Stimulated activated CD4-positive, alpha-beta T cell treated with anti-CD3 and anti-CD28 coated beads, Interleukin-15, amount 100 ng/mL, for 48 hours (primary cell): Measurements from ENCODE around the gene ST8SIA2.
"Not testable (repeated sequence)": the region's sequence is repeated elsewhere in the genome, so short reads cannot be mapped to it uniquely, and the experiment has no call there.

Experiments
- DNase-seq, 2 donors: peaks; one replicate each; pipeline ENCODE4 v3.0.0-alpha.2; 2020; ENCODE audit warnings: low read depth in 2 of 2

ST8SIA2 gene

GRCh38 chr15:92435145-92435544 lies 41.5 kb downstream of the ST8SIA2 start:
- DNase-seq, result no peak

GRCh38 chr15:92438471-92438870 lies 44.8 kb downstream of the ST8SIA2 start:
- no peak for DNase-seq

DNA sequence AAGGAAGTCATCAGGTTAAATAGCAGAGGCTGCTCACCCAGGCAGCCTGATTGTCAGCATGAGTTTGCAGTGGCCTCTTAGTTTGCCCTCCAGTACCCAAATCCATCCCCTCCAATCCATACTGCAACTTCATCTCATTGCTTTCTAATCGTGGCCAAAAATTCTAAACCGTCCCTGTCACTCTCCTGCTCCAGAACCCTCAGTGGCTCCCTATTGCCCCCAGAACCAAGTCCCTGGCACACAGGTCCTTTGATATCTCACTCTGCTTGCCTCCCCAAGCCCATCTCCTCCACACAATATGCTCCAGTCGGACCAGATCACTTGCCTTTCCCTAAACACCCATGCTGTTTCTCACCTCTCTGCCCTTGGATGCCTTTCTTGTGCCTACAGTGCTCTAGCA lies 49.7 kb downstream of the ST8SIA2 start:
- no peak for DNase-seq

GRCh38 chr15:92444631-92445030 lies 51.0 kb downstream of the ST8SIA2 start:
- DNase-seq, result no peak

- DNase-seq, result no peak
Measured at GRCh38 chr15:92448370-92448769, 54.7 kb downstream of the ST8SIA2 start.

DNA sequence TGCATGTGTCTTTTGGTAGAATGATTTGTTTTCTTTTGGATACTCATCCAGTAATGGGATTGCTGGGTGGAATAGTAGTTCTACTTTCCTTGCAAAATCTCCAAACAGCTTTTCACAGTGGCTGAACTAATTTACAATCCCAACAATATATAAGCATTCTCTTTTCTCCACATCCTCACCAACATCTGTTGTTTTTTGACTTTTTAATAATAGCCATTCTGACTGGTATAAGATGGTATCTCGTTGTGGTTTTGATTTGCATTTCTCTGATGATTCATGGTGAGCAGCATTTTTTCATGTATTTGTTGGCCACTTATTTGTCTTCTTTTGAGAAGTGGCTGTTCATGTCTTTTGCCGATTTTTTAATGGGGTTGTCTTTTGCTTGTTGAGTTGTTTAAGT lies 55.8 kb downstream of the ST8SIA2 start:
- DNase-seq, result no peak

DNA sequence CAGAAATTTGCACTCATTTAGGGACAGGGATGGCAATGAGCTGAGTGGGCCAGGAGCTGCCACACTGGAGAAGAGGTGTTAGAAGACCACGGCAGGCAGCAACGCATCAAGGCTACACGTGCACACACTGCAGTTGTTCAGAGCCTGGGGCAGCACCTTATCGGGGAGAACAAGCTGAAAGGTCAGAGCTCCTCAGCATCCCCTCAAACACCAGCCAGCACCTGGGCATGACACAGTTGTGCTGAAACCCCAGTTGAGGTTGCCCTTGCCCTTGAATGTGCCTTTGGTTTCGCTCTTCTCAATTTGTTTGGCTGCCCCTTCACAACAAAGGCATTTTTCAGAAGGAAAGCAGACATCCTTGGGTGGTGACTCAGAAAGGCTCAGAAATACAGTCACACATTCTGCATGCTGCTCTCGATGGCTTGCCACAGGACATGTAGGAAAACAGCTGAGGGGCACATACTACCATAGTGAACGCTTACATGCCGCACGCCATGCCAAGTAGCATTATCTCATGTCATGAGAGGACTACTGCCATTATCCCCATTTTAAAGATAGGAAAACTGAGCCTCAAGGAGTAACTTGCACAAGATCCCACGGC lies 57.6 kb downstream of the ST8SIA2 start:
- DNase-seq, result no peak

DNA sequence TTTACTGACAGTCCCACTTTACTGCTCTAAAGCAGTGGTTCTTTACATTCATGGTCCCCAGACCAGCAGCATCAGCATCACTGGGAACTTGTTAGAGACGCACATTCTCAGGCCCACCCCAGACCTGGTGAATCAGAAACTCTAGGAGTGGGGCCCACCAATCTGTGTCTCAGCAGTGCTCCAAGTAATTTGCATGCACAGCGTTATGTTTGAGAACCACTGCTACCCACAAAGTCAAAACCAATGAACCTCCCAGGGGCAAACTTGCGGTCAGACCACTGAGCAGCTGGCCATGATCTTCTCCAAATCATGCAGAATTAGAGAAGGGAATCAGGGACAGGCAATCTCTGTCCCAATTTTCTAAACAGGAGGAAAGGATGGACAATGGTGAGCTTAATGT lies 58.5 kb downstream of the ST8SIA2 start:
- DNase-seq, result no peak

DNA sequence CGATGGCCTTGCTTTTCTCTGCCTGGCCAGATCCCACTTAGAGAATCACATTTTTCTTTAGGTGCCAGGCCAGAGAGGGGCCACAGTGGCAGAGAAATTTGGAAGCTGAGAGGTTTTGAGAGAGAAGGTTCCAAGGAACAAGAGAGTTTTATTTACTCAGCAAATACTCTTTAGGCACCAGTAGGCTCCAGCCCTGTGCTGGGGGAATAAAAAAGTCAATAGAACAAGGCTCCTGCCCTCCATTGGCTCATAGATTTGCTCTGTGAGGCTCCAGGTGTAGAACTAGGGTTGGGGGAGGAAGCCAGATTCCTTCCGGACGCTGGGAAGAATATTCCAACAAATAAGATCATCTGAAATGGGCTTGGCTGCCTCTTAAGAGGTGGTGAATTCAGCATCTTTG lies 59.9 kb downstream of the ST8SIA2 start:
- no peak for DNase-seq

GRCh38 chr15:92454555-92455105 lies 60.9 kb downstream of the ST8SIA2 start:
- DNase-seq, result no peak

GRCh38 chr15:92455271-92455670 lies 61.6 kb downstream of the ST8SIA2 start:
- no peak for DNase-seq

- DNase-seq, result no peak
Measured at GRCh38 chr15:92457471-92458041, 63.9 kb downstream of the ST8SIA2 start.

DNA sequence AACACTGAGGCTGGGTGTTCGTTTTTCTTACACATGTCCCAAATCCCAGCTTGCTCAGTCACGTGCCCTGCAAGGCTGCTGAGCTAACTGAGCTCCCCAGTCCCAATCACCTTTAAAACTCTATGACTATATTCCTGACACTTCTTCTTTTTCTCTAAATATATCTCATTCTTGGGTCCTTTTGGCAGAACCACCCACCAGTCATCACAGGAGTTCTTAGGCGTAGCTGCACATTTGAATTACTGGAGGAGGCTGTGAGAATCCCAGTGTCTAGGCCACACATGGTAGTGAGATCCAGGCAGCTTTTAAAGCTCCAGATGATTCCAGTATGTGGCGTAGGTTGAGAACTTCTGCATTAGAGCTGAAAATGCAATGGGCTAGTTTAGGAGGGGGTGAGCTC lies 66.3 kb downstream of the ST8SIA2 start:
- no peak for DNase-seq

- no peak for DNase-seq
Measured at GRCh38 chr15:92462424-92463125, 68.9 kb downstream of the ST8SIA2 start.

GRCh38 chr15:92463352-92463751 lies 69.7 kb downstream of the ST8SIA2 start:
- no peak for DNase-seq

DNA sequence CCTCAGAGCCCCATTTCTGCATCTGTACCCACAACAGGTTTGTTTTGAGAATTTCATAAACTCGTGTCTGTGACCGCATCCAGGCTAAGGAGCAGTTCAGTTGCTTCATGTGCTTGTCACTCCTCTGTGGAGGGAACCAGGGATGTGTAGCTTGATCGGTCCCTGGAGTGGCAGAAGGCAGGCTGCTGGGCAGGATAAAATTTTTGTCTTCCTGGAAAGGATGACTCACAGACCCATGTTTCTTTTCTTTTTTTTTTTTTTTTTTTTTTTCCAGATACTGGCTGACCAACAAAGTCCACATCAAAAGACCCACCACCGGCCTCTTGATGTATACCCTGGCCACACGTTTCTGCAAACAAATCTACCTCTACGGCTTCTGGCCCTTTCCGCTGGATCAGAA lies 70.1 kb downstream of the ST8SIA2 start:
- DNase-seq, result no peak

DNA sequence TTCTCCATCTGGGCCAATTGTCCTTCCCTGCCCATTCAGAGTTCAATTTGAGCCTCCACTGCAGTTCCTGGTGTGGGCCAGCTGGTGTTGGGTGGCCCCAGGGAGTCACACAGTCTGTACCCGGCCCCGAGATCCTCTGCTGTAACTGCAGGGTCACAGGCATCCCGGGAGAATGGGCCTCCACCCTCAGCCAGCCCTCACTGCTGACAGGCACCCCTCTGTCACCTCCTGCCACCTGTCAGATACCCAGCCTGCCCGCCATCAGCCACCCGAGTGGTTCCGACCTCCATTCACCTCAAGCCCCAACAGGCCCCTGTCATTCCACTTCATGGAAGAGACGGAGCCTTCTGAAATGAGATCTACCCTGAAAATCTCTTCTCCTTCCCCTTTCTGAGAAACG lies 73.2 kb downstream of the ST8SIA2 start:
- DNase-seq, result no peak

GRCh38 chr15:92467245-92467644 lies 73.6 kb downstream of the ST8SIA2 start:
- DNase-seq, result no peak

DNA sequence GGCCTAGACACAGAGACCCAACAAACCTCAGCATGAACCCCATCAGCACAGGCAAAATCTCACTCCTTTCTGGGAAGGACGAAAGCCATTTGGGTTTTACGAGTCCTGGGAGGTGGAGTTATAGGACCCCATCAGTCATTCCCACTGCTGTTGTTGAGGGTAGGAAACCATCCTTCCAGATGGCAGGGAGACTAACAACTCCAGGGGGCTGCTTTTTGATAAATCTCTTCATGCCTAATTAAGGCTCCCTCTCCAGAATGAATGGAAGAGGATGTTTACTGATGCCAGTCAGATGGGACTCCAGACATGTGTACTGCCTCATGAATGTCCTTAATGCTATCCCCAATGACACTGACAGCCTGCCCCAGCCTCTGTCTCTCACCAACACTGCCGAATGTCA lies 75.3 kb downstream of the ST8SIA2 start:
- no peak for DNase-seq

GRCh38 chr15:92471288-92471687 lies 77.6 kb downstream of the ST8SIA2 start:
- DNase-seq, result no peak

- no peak for DNase-seq
Measured at GRCh38 chr15:92473756-92474155, 80.1 kb downstream of the ST8SIA2 start.

DNA sequence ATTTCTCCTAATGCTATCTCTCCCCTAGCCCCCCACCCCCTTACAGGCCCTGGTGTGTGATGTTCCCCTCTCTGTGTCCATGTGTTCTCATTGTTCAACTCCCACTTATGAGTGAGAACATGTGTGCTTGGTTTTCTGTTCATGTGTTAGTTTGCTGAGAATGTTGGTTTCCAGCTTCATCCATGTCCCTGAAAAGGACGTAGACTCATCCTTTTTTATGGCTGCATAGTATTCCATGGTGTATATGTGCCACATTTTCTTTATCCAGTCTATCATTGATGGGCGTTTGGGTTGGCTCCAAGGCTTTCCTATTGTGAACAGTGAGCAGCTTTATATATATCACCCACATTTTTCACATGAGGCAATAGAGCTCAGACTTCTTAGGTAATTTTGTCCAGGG lies 86.0 kb downstream of the ST8SIA2 start:
- DNase-seq, result not testable (repeated sequence)

DNA sequence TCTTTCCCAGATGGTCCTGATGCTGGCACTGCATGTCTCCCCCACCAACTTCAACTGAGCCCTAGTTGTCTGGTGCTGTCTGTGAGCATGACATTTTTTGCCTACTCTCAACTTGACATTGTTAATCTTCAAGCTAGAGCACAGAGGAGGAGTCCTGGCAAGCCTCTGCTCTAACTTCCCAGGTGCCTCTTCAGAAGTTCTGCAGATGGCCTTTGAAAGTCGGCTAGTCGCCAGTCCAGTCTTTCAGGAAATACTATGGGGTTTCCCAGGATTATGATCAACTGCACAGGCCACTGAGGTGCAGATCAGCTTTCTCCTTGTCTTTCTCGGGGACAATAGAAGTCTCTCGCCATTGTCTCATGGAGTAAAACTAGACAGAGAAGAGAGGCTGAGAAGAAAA lies 86.7 kb downstream of the ST8SIA2 start:
- no peak for DNase-seq
